Adrenal gland (tissue), 5 donors: ENCODE data around the gene RSRC1.

ENCODE experiments used
- CTCF ChIP-seq, 6 experiments: fragments of 450-650 bp in 4 of 6; fragments of 200-600 bp in 2 of 6; sonication (generic) in 1 of 6; IDR thresholded peaks; 1 replicate in 5 of 6; 2 replicates in 1 of 6; pipeline versions ENCODE4 v1.5.1 to v1.8.0; 2016 to 2021; ENCODE audit warnings: antibody characterized with exemption in 6 of 6, mild to moderate bottlenecking in 2 of 6, moderate library complexity in 1 of 6
- POLR2A ChIP-seq, 2 donors: fragments of 450-650 bp; IDR thresholded peaks; one replicate each; pipeline ENCODE4 v1.6.1; 2017; ENCODE audit warnings: antibody characterized with exemption in 2 of 2, mild to moderate bottlenecking in 2 of 2, moderate library complexity in 1 of 2
- donor health status: DM: no; HTN: no; CAD: no.

GRCh38 chr3:158128755-158129154 lies 18.9 kb downstream of the RSRC1 start:
- TF ChIP-seq CTCF (IDR thresholded peaks at IDR 0.05): no peak
- TF ChIP-seq POLR2A (IDR thresholded peaks at IDR 0.05): no peak
